HepG2 (cell line): Measurements from ENCODE around the gene KRTAP10-6. TPM values are rescaled to one million over a fixed set of nuclear protein-coding genes. Genes with fewer than 3 reads are reported as not detected.
"Not testable (repeated sequence)": the region's sequence is repeated elsewhere in the genome, so short reads cannot be mapped to it uniquely, and the experiment has no call there.

ENCODE experiments used
- ATAC-seq: fragments of 200-7000 bp; cut with Tn5 transposase; 3 replicates; pipeline ENCODE4 v1.9.1; 2020; ENCODE audit warnings: mild to moderate bottlenecking, moderate library complexity
- BruUV-seq: library from RNA; stranded (reverse); fragments of 400-500 nt; replicated peaks from 2 replicates; lab custom pipeline; 2021; lab: Mats Ljungman, UMichigan
- CTCF ChIA-PET: fragments of 300-600 bp; formaldehyde crosslinking; extraction: SDS; loops from one replicate; lab custom pipeline; 2021; ENCODE audit warnings: low total read pairs, inconsistent platforms, low intra/inter-chr PET ratio; lab: Yijun Ruan, JAX
- POLR2A ChIA-PET: fragments of 350-600 bp; sonication (Branson Sonifier 250); formaldehyde crosslinking; loops from one replicate; lab custom pipeline; 2020; ENCODE audit warnings: antibody characterized with exemption, inconsistent platforms; lab: Yijun Ruan, JAX
- DNase-seq: peaks from one replicate; pipeline ENCODE4 v3.0.0-alpha.2; 2015; ENCODE audit warnings: low spot score
- FAIRE-seq: peaks from 3 replicates; lab custom pipeline; 2011; peaks lifted over from hg19 to GRCh38; lab: Jason Lieb, UNC
- H2AFZ ChIP-seq: one replicate; pipeline ENCODE4 v1.6.1; 2011; ENCODE audit warnings: low read length, inconsistent platforms
- H3K27ac ChIP-seq: fragments of 300-600 bp; 3 replicates; pipeline ENCODE4 v1.8.0; 2011; ENCODE audit warnings: mixed run types, mild to moderate bottlenecking, mixed read lengths, low read length, inconsistent platforms; ENCODE audit not compliant: insufficient read depth; ENCODE audit errors: extremely low read length
- H3K27me3 ChIP-seq, 2 experiments: fragments of 200-600 bp in 1 of 2; 2 replicates in 1 of 2; 3 replicates in 1 of 2; pipeline versions ENCODE4 v1.6.0 to v1.8.0; 2011; ENCODE audit warnings: low read length in 2 of 2, mild to moderate bottlenecking in 2 of 2, moderate library complexity in 2 of 2, inconsistent platforms in 1 of 2; ENCODE audit not compliant: insufficient read depth in 2 of 2, control insufficient read depth in 1 of 2
- H3K36me3 ChIP-seq, 2 experiments: fragments of 200-600 bp in 1 of 2; replicated peaks in 1 of 2; 2 replicates in 1 of 2; 3 replicates in 1 of 2; pipeline versions ENCODE4 v1.5.1 to v1.8.0; 2011; ENCODE audit warnings: low read length in 2 of 2, inconsistent platforms in 1 of 2; ENCODE audit not compliant: insufficient read depth in 2 of 2, control insufficient read depth in 1 of 2
- H3K4me1 ChIP-seq: 2 replicates; pipeline ENCODE4 v1.5.1; 2012; ENCODE audit warnings: low read length, inconsistent platforms; ENCODE audit not compliant: insufficient read depth
- H3K4me2 ChIP-seq: 2 replicates; pipeline ENCODE4 v1.6.0; 2011; ENCODE audit warnings: low read depth, low read length, inconsistent platforms
- H3K4me3 ChIP-seq, 3 experiments: fragments of 200-600 bp in 1 of 3; sonication (generic), shearing (Covaris generic) in 1 of 3; replicated peaks in 1 of 3; 2 replicates each; pipeline ENCODE4 v1.5.1; 2011 to 2016; ENCODE audit warnings: low read length in 3 of 3, inconsistent platforms in 2 of 3, low read depth in 2 of 3, mild to moderate bottlenecking in 2 of 3, control low read depth in 1 of 3, mixed read lengths in 1 of 3; ENCODE audit not compliant: insufficient read depth in 1 of 3
- H3K79me2 ChIP-seq: one replicate; pipeline ENCODE4 v1.6.1; 2011; ENCODE audit warnings: low read length, inconsistent platforms; ENCODE audit not compliant: insufficient read depth
- H3K9ac ChIP-seq: 2 replicates; pipeline ENCODE4 v1.6.0; 2011; ENCODE audit warnings: mild to moderate bottlenecking, low read depth, low read length, inconsistent platforms; ENCODE audit not compliant: insufficient read depth
- H3K9me3 ChIP-seq: 2 replicates; pipeline ENCODE4 v1.5.1; 2012; ENCODE audit warnings: mild to moderate bottlenecking, low read length
- H4K20me1 ChIP-seq: 2 replicates; pipeline ENCODE4 v1.6.0; 2011; ENCODE audit warnings: inconsistent platforms, mild to moderate bottlenecking, low read length, moderate library complexity; ENCODE audit not compliant: insufficient read depth
- FOSL2 ChIP-seq: sonication (generic); formaldehyde crosslinking; IDR thresholded peaks from 2 replicates; pipeline ENCODE4 v1.4.0; 2020; ENCODE audit warnings: missing genetic modification reagents
- SETDB1 ChIP-seq: sonication (generic); formaldehyde crosslinking; IDR thresholded peaks from 2 replicates; pipeline ENCODE4 v1.5.1; 2020; ENCODE audit warnings: missing genetic modification reagents, mild to moderate bottlenecking, borderline replicate concordance
- WGBS: methylation state at CpG from one replicate; pipeline ENCODE4 v1.1.6; 2017; ENCODE audit warnings: low lambda C conversion rate; 5-methylcytosine and 5-hydroxymethylcytosine counted together
- in situ Hi-C: cut with HindIII; loops from 2 replicates; pipeline ENCODE4 v1.10.0; 2017; ENCODE audit warnings: low pct_unique_long_range_greater_than_20kb; ENCODE audit not compliant: extremely low pct_ligation_motif_present
- intact Hi-C: fragments of 100-400 bp; cut with micrococcal nuclease; formaldehyde crosslinking; loops from one replicate; pipeline ENCODE4 v1.10.0; 2022; ENCODE audit not compliant: unreplicated experiment
- polyA plus RNA-seq, 8 experiments: library from polyadenylated mRNA; depleted of rRNA in 3 of 8; stranded (reverse) in 7 of 8; unstranded in 1 of 8; fragments of >200 nt; fragmentation: Illumina TruSeq in 4 of 8; extraction: Trizol in 4 of 8; gene quantifications; 2 replicates each; pipeline versions ENCODE4 v1.2.1 to v1.2.3, GENCODE V29; 2011 to 2016; ENCODE audit warnings: low read depth in 4 of 8, missing spikeins in 1 of 8, mixed read lengths in 1 of 8; ENCODE audit not compliant: insufficient read depth in 1 of 8
- total RNA-seq, 5 experiments: library from RNA; depleted of rRNA; stranded (reverse); fragments of >200 nt; fragmentation: Illumina TruSeq; extraction: Trizol; gene quantifications; 2 replicates each; pipeline ENCODE4 v1.2.3, GENCODE V29; 2016; ENCODE audit warnings: low read depth in 1 of 5
- TF ChIP-seq, protein P1 (sequence below): IDR thresholded peaks from 2 replicates; pipeline ENCODE4 v1.6.1; 2012; ENCODE audit warnings: inconsistent platforms
- TF ChIP-seq, protein P2 (sequence below): sonication (generic); formaldehyde crosslinking; IDR thresholded peaks from 2 replicates; pipeline ENCODE4 v1.5.1; 2020; ENCODE audit warnings: mild to moderate bottlenecking, missing genetic modification reagents, moderate library complexity

Gene KRTAP10-6
- total and polyA plus RNA-seq, 2 of the 13 experiments (the other 11 are each of a cell fraction or from before 2014, with no cell fraction given) = not detected

DNA sequence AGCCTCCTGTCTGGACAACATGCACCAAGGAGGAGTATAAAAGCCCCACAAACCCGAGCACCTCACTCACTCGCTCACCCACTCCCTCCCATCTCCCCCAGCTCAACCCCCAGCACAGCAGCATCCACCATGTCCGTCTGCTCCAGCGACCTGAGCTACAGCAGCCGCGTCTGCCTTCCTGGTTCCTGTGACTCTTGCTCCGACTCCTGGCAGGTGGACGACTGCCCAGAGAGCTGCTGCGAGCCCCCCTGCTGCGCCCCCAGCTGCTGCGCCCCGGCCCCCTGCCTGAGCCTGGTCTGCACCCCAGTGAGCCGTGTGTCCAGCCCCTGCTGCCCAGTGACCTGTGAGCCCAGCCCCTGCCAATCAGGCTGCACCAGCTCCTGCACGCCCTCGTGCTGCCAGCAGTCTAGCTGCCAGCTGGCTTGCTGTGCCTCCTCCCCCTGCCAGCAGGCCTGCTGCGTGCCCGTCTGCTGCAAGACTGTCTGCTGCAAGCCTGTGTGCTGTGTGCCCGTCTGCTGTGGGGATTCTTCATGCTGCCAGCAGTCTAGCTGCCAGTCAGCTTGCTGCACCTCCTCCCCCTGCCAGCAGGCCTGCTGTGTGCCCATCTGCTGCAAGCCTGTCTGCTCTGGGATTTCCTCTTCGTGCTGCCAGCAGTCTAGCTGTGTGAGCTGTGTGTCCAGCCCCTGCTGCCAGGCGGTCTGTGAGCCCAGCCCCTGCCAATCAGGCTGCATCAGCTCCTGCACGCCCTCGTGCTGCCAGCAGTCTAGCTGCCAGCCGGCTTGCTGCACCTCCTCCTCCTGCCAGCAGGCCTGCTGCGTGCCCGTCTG, 18.5 kb downstream of the KRTAP10-6 start, which contains the start of gene KRTAP10-4:
TSS of gene KRTAP10-4 (plus strand) at position 100 of the 827 bp plus-strand sequence. CDS start at position 130, 30 bp downstream.
- WGBS = 74% methylated on average over 6 of the region's 25 CpGs

DNA sequence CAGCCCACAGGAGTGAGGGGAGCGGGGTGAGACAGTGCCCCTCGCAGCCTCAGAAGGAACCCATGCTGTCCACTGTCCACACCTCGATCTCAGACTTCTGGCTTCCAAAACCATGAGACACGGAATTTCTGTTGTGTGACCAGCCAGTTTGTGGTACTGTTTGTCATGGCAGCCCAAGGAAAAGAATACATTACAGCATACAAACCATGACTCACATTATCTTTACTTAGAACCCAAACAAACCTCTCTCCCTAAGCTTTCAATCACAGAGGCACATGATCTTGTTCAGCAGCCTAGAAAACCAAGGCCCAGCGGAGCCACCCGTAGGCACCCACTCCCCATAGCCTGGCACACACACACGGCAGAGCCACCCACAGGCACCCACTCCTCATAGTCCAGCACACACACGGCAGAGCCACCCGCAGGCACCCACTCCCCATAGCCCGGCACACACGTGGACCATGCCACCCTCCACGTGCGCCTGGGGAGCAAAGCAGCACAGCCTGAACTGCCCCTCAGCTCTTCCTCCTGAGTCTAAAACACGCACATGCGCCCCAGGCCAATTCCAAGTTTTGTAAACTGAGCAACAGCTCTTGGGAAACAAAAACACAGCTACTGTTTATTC, 19.2 kb downstream of the KRTAP10-6 start:
- ChIA-PET CTCF (no interaction called here), POLR2A (no interaction called here)
- FAIRE-seq = no peak
- TF ChIP-seq, protein P1, sequence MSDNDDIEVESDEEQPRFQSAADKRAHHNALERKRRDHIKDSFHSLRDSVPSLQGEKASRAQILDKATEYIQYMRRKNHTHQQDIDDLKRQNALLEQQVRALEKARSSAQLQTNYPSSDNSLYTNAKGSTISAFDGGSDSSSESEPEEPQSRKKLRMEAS = peak; percentile 29
- TF ChIP-seq FOSL2 (CRISPR knock-in tag) (peak; percentile 45; the same call in 1 of the 2 replicates), SETDB1 (no peak)
- TF ChIP-seq, protein P2, sequence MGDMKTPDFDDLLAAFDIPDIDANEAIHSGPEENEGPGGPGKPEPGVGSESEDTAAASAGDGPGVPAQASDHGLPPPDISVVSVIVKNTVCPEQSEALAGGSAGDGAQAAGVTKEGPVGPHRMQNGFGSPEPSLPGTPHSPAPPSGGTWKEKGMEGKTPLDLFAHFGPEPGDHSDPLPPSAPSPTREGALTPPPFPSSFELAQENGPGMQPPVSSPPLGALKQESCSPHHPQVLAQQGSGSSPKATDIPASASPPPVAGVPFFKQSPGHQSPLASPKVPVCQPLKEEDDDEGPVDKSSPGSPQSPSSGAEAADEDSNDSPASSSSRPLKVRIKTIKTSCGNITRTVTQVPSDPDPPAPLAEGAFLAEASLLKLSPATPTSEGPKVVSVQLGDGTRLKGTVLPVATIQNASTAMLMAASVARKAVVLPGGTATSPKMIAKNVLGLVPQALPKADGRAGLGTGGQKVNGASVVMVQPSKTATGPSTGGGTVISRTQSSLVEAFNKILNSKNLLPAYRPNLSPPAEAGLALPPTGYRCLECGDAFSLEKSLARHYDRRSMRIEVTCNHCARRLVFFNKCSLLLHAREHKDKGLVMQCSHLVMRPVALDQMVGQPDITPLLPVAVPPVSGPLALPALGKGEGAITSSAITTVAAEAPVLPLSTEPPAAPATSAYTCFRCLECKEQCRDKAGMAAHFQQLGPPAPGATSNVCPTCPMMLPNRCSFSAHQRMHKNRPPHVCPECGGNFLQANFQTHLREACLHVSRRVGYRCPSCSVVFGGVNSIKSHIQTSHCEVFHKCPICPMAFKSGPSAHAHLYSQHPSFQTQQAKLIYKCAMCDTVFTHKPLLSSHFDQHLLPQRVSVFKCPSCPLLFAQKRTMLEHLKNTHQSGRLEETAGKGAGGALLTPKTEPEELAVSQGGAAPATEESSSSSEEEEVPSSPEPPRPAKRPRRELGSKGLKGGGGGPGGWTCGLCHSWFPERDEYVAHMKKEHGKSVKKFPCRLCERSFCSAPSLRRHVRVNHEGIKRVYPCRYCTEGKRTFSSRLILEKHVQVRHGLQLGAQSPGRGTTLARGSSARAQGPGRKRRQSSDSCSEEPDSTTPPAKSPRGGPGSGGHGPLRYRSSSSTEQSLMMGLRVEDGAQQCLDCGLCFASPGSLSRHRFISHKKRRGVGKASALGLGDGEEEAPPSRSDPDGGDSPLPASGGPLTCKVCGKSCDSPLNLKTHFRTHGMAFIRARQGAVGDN (CRISPR knock-in tag) = peak; percentile 43

More for the DNA sequence above, 18.5 kb downstream of the KRTAP10-6 start, which contains the start of gene KRTAP10-4:
- Histone ChIP-seq H3K9ac (peak within 1 kb of the TSS; percentile 25; the same call in 1 of the 2 replicates), H3K4me2 (peak within 1 kb of the TSS; percentile 75), H3K4me1 (peaks cover 32% of the 10 kb centered on the region), H3K4me3 (peak within 1 kb of the TSS; percentile 9 to 59 (median 21); a peak in 1 of 6 replicates), H3K9me3 (peaks cover 14% of the 10 kb centered on the region)
- FAIRE-seq, H3K27ac ChIP-seq, intact Hi-C loops, POLR2A ChIA-PET, H4K20me1 ChIP-seq, H2AFZ ChIP-seq, H3K79me2 ChIP-seq, in situ Hi-C loops, H3K27me3 ChIP-seq, ATAC-seq, DNase-seq, H3K36me3 ChIP-seq, BruUV-seq: not testable (repeated sequence)
- CTCF ChIA-PET = interaction anchor here (0.7 kb wide), 1 partner anchor 10 kb away, joined by 3 read pairs; no protein-coding TSS in a partner anchor

More for the DNA sequence above, 19.2 kb downstream of the KRTAP10-6 start:
- DNase-seq (peak; percentile 43), ATAC-seq (peak; percentile 7; the same call in 1 of the 3 replicates)
- Histone ChIP-seq H2AFZ (no peak overlapping the region), H3K36me3 (no peaks in the 10 kb centered on the region), H3K4me2 (peak overlapping the region; percentile 42), H3K27ac (no peak overlapping the region), H3K4me3 (peak overlapping the region in 1 of 3 experiments; percentile 13; a peak in 1 of 6 replicates), H3K9ac (peak overlapping the region; percentile 25; the same call in 1 of the 2 replicates), H4K20me1 (no peaks in the 10 kb centered on the region), H3K79me2 (no peaks in the 10 kb centered on the region), H3K4me1 (peaks cover 32% of the 10 kb centered on the region), H3K27me3 (no peaks in the 10 kb centered on the region; a peak in 1 of 5 replicates), H3K9me3 (peaks cover 14% of the 10 kb centered on the region)
- no TSS peak for BruUV-seq
- 52% methylated on average over 14 of the region's 15 CpGs for WGBS
- in situ Hi-C loops (no loop called here), intact Hi-C loops (no loop called here)
